HG02588 (cell line): ENCODE measurements around the gene SLC13A5.
"Not testable (repeated sequence)": the region's sequence is repeated elsewhere in the genome, so short reads cannot be mapped to it uniquely, and the experiment has no call there.

Experiments used
- ATAC-seq: cut with Tn5 transposase; IDR thresholded peaks from one replicate; pipeline ENCODE4 v1.9.1; 2021; ENCODE audit warnings: mild to moderate bottlenecking, moderate library complexity; ENCODE audit not compliant: unreplicated experiment

The SLC13A5 gene

GRCh38 chr17:6711081-6711674 is 2.0 kb downstream of the SLC13A5 start:
- no peak for ATAC-seq

DNA sequence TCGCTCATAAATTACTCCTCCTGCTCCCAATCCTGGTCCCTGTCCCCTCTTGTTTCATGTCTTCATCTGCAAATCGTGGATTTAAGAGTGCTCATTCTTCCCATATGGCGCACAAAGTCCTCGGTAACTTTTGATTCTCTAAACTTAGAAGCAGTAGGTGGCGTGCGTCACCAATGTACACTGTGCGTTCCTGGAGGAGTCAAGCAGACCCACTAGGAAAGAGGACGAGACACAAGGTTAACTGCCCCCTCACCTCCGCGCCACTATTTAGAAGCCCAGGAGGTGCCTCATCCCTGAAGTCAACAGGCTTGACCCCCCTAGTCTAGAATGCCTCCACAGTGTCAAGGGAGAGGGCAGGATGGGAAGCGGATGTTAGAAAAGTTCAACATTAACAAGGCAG is 2.9 kb downstream of the SLC13A5 start:
- ATAC-seq = no peak

GRCh38 chr17:6708357-6708961 is 4.7 kb downstream of the SLC13A5 start:
- no peak for ATAC-seq

DNA sequence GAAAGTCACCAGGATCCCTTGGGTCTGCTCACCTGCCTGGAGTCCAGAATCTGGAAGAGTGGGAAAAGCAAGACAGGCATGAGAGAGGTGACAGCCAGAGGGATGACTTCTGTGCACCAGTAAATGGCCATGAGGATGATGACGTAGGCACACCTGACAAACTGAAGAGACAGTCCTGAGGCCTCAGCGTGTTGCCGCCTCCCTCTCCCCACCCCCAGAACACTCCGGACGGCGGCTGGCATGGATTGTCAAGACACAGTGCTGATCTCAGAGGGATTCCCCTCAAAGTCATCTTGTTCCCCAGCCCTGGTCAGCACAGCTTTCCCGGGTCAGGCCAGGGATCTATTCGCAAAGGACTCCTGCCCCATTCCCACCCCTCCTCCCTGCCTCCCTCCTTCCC is 6.2 kb downstream of the SLC13A5 start:
- no peak for ATAC-seq

- ATAC-seq = no peak
Observed at GRCh38 chr17:6706499-6706898, 6.7 kb downstream of the SLC13A5 start.

DNA sequence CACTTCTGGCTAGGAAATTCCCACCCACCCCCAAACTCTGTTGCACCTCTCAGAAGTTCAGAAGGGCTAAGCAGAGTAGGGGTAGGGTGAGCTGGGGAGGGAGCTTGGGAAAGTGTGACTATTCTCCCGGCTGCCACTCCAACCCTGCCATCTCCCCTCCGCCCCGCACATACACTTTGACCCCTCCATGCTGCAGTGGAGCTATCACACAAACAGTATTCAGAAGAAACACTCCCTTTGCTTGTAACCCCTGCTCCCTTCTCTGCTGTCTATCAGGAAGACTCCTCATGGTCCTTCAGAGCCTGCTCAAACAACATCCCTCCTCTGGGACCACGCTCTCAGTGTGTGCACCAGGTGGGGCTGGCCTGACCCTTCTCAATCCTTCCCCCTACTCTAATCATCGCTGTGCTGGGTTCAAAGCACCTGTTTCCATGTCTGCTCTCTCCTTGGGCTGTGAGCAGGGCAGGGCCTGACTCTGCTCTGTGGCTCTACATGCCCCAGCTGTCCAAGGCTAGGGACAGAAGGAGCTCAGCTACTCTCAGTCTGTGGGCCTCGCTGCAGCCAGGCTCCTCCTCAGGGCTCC is 8.6 kb downstream of the SLC13A5 start:
- no peak for ATAC-seq

- ATAC-seq = no peak
Observed at GRCh38 chr17:6703751-6704150, 9.4 kb downstream of the SLC13A5 start.

- no peak for ATAC-seq
Observed at GRCh38 chr17:6702567-6703215, 10.5 kb downstream of the SLC13A5 start.

GRCh38 chr17:6701719-6702118 is 11.4 kb downstream of the SLC13A5 start:
- ATAC-seq = no peak

DNA sequence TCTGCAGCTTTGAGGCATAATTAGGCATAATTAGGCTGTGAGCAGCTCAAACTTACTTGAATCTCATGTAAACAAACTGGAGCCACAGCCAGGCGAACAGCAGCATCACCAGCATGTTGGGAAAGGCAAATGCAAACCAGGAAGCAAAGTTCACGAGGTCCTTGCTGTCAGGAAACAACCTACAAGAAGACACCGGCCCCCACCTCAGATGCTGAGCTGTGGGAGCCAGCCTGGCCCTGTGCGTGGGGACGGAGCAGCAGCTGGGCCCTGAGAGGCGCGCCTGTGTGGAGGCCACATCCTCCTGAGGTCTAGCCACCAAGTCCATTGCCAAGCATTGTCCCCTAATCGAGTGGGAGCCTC is 12.2 kb downstream of the SLC13A5 start:
- no peak for ATAC-seq

- no peak for ATAC-seq
Observed at GRCh38 chr17:6699997-6700947, 12.9 kb downstream of the SLC13A5 start.

GRCh38 chr17:6698004-6698403 is 15.2 kb downstream of the SLC13A5 start:
- no peak for ATAC-seq

GRCh38 chr17:6696906-6697305 is 16.3 kb downstream of the SLC13A5 start:
- no peak for ATAC-seq

GRCh38 chr17:6695565-6695964 is 17.6 kb downstream of the SLC13A5 start:
- no peak for ATAC-seq

- ATAC-seq = no peak
Observed at GRCh38 chr17:6695051-6695450, 18.1 kb downstream of the SLC13A5 start.

DNA sequence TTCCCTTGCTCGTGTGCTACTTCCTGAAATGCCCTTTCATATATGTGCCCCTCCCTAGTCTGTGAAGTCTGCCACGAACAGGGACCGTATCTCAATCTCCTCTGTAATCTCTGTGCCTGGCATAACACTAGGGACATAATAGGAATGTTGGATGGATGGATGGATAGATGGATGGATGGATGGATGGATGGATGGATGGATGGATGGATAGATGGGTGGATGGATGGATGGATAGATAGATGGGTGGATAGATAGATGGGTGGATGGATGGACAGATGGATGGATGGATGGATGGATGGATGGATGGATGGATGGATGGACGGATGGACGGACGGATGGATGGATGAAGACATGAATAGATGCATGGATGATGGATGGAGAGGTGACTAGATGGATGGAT is 21.2 kb downstream of the SLC13A5 start:
- not testable (repeated sequence) for ATAC-seq

DNA sequence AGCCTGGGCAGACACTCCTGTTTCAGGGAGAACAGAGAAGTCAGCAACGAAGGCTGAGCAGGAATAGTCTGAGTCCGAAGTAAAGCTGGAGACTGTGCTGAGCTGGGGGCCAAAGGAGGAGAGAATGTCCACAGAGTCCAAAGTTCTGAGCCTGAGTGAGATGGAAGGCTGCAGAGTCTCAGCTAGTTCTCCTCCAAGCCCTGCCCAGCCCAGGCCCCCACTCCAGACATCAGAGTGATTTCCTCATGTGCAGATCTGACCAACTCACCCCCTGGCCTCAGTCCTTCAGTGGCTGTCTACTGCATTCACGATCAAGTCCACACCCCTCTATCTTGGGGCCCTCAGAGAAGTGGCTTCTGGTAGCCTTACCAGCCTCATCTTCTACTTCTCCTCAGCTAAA is 21.6 kb downstream of the SLC13A5 start:
- ATAC-seq = no peak

DNA sequence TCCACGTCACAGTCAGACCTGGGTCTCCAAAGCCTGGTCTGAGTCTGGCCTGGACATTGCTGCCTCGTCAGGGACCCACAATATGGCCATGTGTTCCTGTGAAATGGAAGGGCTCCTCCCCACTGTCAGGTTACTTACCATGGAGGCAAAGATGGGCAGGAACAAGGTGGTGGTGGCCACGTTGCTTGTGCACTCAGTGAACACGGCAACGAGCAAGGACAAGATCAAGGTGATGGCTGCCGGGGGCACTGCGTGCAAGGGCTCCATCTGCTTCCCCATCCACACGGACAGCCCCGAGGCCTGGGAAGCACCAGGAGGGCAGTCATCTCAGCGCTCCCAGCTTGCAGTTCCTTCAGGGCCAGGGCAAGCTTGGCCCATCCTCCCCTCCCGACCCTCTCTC is 22.5 kb downstream of the SLC13A5 start:
- ATAC-seq = no peak

DNA sequence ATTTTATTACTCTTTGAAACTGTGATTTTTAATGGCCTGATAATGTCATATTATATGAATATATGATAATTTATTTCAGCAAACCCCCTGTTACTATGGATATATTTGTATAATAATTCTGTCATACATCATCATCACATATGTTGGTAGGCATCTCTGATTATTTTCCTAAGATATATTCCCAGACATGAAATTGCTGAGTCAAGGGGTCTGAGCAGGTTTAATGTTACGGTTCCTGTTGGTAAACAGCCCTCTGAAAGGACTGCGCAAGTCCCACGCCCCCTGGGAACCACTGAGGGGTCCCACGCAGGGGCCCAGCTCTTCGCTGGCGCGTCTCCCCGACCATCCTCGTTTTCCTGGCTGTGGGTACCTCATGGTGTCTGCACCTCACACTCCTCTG is 24.2 kb downstream of the SLC13A5 start:
- ATAC-seq = no peak

GRCh38 chr17:6686026-6686425 is 27.1 kb downstream of the SLC13A5 start:
- ATAC-seq = no peak
